GM12874 (cell line): ENCODE data around the gene INHBE.
A peak's percentile ranks its signal among the peaks of the same experiment; 100 is the strongest.

ENCODE experiments used
- TF ChIP-seq, protein P1 (sequence below): IDR thresholded peaks from 2 replicates; pipeline ENCODE4 v1.5.1; 2011; ENCODE audit warnings: low read depth, mild to moderate bottlenecking, control low read depth, low read length, moderate library complexity; ENCODE audit not compliant: insufficient read depth

Gene INHBE

DNA sequence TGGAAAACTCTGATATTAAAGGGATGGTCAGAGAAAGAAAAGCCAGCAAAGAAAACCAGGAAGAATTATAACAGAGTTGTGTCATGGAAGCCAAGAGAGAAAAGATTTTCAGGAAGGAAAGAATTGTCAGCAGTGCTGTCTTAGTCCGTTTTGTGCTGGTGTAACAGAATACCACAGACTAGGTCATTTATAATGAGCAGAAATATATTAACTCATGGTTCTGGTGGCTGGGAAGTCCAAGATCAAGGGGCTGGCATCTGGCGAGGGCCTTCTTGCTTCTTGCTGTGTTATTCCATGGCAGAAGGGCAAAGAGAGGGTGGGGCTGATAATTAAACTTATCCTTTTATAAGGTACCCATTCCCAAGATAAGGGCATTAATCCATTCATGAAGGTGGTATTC, 6.4 kb upstream of the INHBE start:
- TF ChIP-seq, protein P1, sequence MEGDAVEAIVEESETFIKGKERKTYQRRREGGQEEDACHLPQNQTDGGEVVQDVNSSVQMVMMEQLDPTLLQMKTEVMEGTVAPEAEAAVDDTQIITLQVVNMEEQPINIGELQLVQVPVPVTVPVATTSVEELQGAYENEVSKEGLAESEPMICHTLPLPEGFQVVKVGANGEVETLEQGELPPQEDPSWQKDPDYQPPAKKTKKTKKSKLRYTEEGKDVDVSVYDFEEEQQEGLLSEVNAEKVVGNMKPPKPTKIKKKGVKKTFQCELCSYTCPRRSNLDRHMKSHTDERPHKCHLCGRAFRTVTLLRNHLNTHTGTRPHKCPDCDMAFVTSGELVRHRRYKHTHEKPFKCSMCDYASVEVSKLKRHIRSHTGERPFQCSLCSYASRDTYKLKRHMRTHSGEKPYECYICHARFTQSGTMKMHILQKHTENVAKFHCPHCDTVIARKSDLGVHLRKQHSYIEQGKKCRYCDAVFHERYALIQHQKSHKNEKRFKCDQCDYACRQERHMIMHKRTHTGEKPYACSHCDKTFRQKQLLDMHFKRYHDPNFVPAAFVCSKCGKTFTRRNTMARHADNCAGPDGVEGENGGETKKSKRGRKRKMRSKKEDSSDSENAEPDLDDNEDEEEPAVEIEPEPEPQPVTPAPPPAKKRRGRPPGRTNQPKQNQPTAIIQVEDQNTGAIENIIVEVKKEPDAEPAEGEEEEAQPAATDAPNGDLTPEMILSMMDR = no peak

DNA sequence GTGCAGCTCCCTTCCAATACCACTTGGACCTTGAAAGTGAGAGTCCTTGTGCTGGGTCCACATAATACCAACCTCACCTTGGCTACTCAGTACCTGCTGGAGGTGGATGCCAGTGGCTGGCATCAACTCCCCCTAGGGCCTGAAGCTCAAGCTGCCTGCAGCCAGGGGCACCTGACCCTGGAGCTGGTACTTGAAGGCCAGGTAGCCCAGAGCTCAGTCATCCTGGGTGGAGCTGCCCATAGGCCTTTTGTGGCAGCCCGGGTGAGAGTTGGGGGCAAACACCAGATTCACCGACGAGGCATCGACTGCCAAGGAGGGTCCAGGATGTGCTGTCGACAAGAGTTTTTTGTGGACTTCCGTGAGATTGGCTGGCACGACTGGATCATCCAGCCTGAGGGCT, 5.7 kb upstream of the INHBE start:
- TF ChIP-seq, protein P1 = no peak

DNA sequence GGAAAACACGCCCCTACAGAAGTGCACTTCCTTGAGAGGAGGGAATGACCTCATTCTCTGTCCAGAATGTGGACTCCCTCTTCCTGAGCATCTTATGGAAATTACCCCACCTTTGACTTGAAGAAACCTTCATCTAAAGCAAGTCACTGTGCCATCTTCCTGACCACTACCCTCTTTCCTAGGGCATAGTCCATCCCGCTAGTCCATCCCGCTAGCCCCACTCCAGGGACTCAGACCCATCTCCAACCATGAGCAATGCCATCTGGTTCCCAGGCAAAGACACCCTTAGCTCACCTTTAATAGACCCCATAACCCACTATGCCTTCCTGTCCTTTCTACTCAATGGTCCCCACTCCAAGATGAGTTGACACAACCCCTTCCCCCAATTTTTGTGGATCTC, 5.0 kb upstream of the INHBE start:
- TF ChIP-seq, protein P1 = no peak

DNA sequence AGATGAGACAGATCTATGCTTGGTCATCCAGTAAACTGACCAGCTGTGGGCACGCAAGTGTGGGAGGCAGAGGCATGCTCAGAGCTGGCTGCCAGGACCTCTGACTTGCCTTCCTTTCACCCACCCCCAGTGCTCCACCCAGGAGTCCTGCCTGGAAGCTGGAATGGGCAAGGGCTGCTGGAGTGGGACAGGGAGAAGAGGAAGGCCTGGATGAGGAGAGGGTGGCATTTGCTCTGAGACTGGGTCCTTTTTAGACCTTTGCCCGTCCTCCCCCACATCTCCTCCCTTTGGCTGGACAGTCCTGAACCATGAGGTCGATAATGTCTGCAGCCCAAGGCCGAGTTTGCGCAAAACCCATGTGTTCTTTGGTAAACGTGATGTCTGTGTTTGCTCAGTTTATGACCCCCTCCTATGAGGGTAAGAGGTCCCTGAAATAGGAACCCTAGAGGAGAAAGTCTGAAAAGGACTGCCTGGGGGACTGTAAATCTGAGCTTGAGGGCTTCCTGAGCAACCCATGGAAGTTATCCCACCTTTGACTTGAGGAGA, 3.8 kb upstream of the INHBE start:
- TF ChIP-seq, protein P1 = no peak

DNA sequence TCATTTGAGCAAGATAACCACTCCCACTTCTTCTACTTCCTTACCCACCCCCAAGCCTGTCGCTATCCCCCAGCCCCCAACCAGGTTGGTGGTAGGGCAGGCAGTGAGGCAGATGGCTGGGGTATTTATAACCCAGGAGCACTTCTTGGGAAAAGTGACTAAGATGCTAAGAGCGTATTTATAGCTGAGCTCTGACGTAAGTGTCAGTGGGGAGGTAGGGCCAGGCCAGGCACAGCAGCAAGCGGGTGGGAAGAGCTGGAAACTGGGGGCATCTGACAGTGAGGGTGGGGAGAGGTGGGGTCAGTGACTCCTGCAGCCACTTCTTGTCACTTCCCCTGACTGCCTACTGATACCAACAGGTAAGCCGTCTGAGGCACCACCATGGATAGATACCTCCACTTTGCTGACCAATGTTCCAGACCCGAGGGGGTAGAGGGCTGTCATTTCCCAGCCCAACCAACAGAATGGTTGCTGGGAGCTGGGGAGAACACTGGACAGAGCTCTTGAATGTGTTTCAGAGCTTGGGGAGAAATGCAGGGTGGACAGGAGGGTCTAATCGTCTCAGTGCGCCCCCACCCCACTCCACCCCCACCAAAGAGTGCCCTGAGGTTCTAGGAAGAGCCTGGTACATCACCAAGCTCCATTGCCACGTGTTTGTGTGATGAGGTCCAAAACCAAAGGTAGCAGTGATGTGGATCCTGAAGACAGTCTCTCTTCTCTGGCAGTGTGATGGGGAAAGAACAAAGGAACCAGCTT, 2.7 kb upstream of the INHBE start:
- TF ChIP-seq, protein P1 = no peak

DNA sequence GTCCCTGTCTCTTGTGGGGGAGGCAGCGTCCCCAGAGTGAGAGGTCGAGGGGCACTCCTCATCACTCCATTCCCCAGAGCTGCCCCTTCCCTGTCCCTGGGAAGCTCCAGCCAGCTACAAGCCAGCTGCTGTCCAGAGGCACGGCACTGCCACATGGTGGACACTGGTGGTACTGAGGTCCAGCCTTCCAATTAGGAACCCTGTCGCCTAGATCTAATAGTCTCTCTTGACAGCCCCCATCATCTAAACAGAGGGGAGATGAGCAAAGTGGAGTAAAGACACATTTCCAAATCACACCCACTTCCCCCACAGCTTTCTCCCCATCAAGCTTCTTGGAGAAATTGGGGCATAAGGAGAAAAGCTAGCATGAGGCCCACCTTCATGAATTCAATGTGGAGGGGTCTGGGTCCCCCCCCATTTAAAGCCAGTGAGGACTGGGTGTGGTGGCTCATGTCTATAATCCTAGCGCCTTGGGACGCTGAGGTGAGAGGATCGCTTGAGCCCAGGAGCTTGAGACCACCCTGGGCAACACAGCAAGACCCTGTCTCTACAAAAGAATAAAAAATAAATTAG, 2.1 kb upstream of the INHBE start:
- TF ChIP-seq, protein P1 = peak; percentile 91

DNA sequence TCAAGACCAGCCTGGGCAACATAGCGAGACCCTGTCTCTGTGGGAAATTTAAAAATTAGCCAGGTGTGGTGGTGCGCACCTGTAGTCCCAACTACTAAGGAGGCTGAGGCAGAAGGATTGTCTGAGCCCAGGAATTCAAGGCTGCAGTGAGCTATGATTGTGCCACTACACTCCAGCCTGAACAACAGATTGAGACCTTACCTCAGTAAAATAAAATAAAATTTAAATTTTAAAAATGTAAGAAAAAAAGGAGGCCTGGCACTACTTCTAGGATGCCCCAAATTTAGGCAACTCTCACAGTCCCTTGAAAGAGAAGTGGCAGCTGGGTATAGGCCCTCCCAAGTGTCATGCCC, 918 bp upstream of the INHBE start:
- TF ChIP-seq, protein P1 = no peak
